Measurements from ENCODE around the gene BAD. TPM values are rescaled to one million over a fixed set of nuclear protein-coding genes. Genes with fewer than 3 reads are reported as not detected.

Gene BAD
- total RNA-seq, 1 experiment from 2014 or later: 67.4 TPM

- H3K9me3 Mint-ChIP-seq (ENCODE audit: unreplicated experiment): no peaks in the 10 kb centered on the region
- H3K36me3 Mint-ChIP-seq (ENCODE audit: insufficient read depth, unreplicated experiment): peaks cover 13% of the 10 kb centered on the region
- H3K4me1 Mint-ChIP-seq (ENCODE audit: insufficient read depth, unreplicated experiment): peaks cover 6% of the 10 kb centered on the region
- no TSS peak for BruUV-seq (replicated peaks)
- TF ChIP-seq CTCF (IDR thresholded peaks at IDR 0.05; ENCODE audit: unreplicated experiment): no peak
- H3K27ac Mint-ChIP-seq (ENCODE audit: low read depth, unreplicated experiment): no peak overlapping the region
- intact Hi-C loops (cut with micrococcal nuclease): no loop called here
- H3K27me3 Mint-ChIP-seq (ENCODE audit: insufficient read depth, unreplicated experiment): no peaks in the 10 kb centered on the region
- CTCF ChIA-PET: interaction anchor here (0.7 to 4.5 kb wide), 6 partner anchors 14 to 446 kb away, joined by 4 to 65 read pairs (median 10); partner anchors contain the start of gene CATSPERZ
- H3K4me3 Mint-ChIP-seq (ENCODE audit: unreplicated experiment): no peak overlapping the region
- DNase-seq (ENCODE audit: unreplicated experiment): no peak
- POLR2A ChIA-PET: interaction anchor here (1.2 to 10.8 kb wide), 4 partner anchors 20 to 54 kb away, joined by 3 to 122 read pairs (median 91); partner anchors contain the start of genes CATSPERZ, DNAJC4, ESRRA and NUDT22
Measured at GRCh38 chr11:64249038-64249437, 35.4 kb downstream of the BAD start.

- H3K36me3 Mint-ChIP-seq (ENCODE audit: insufficient read depth, unreplicated experiment): peaks cover 18% of the 10 kb centered on the region
- ChIA-PET CTCF (interaction anchor here (0.7 to 4.5 kb wide), 5 partner anchors 20 to 446 kb away, joined by 3 to 65 read pairs (median 4); partner anchors contain the start of gene CATSPERZ), POLR2A (interaction anchor here (0.6 to 10.8 kb wide), 4 partner anchors 20 to 82 kb away, joined by 3 to 122 read pairs (median 91); partner anchors contain the start of genes CATSPERZ, DNAJC4, ESRRA and NUDT22)
- H3K4me1 Mint-ChIP-seq (ENCODE audit: insufficient read depth, unreplicated experiment): peaks cover 9% of the 10 kb centered on the region
- H3K27ac Mint-ChIP-seq (ENCODE audit: low read depth, unreplicated experiment): no peak overlapping the region
- TF ChIP-seq CTCF (IDR thresholded peaks at IDR 0.05; ENCODE audit: unreplicated experiment): no peak
- peak overlapping the region; percentile 93 for H3K4me3 Mint-ChIP-seq (ENCODE audit: unreplicated experiment)
- intact Hi-C loops (cut with micrococcal nuclease): no loop called here
- H3K9me3 Mint-ChIP-seq (ENCODE audit: unreplicated experiment): no peaks in the 10 kb centered on the region
- no peak for DNase-seq (ENCODE audit: unreplicated experiment)
- no peaks in the 10 kb centered on the region for H3K27me3 Mint-ChIP-seq (ENCODE audit: insufficient read depth, unreplicated experiment)
- BruUV-seq (replicated peaks): no TSS peak
Measured at GRCh38 chr11:64248578-64248977, 35.9 kb downstream of the BAD start.

- CTCF ChIA-PET: interaction anchor here (0.9 to 1.7 kb wide), 3 partner anchors 24 to 53 kb away, joined by 3 to 4 read pairs (median 4); no protein-coding TSS in a partner anchor
- TSS peak; percentile 8 for BruUV-seq (replicated peaks)
- intact Hi-C loops (cut with micrococcal nuclease): loop anchor here (2.0 kb wide), 1 partner anchor 57 kb away; the partner anchor contains the start of gene ESRRA
Measured at GRCh38 chr11:64247729-64248531, 36.5 kb downstream of the BAD start.

More at GRCh38 chr11:64247729-64248531, 36.5 kb downstream of the BAD start:
- no peak for DNase-seq (ENCODE audit: unreplicated experiment)
- no peak for TF ChIP-seq CTCF (IDR thresholded peaks at IDR 0.05; ENCODE audit: unreplicated experiment)
- POLR2A ChIA-PET: interaction anchor here (0.6 to 10.8 kb wide), 9 partner anchors 19 to 81 kb away, joined by 3 to 122 read pairs (median 23); partner anchors contain the start of genes CATSPERZ, DNAJC4, ESRRA and NUDT22
- peaks cover 21% of the 10 kb centered on the region for H3K36me3 Mint-ChIP-seq (ENCODE audit: insufficient read depth, unreplicated experiment)
- H3K4me1 Mint-ChIP-seq (ENCODE audit: insufficient read depth, unreplicated experiment): peaks cover 15% of the 10 kb centered on the region
- peak overlapping the region; percentile 93 for H3K4me3 Mint-ChIP-seq (ENCODE audit: unreplicated experiment)
- H3K27ac Mint-ChIP-seq (ENCODE audit: low read depth, unreplicated experiment): peak overlapping the region; percentile 42
- no peaks in the 10 kb centered on the region for H3K9me3 Mint-ChIP-seq (ENCODE audit: unreplicated experiment)
- H3K27me3 Mint-ChIP-seq (ENCODE audit: insufficient read depth, unreplicated experiment): no peaks in the 10 kb centered on the region
